Heart left ventricle (tissue), 13 donors: ENCODE results near the gene CBLL1.

ENCODE experiments used
- POLR2A ChIP-seq, 2 donors: fragments of 450-650 bp; IDR thresholded peaks; one replicate each; pipeline ENCODE4 v1.6.1; 2017; ENCODE audit warnings: antibody characterized with exemption in 2 of 2, mild to moderate bottlenecking in 2 of 2, moderate library complexity in 2 of 2
- TF ChIP-seq, protein P1 (sequence below), 12 donors: fragments of 200-600 bp; sonication (generic) in 4 of 12; IDR thresholded peaks; one replicate each; pipeline versions ENCODE4 v1.5.0 to v1.8.0; 2018 to 2022; ENCODE audit warnings: antibody characterized with exemption in 12 of 12, mild to moderate bottlenecking in 5 of 12
- donor health status: ischemic (EF 13 %, LVEDD 7.1; RV severe dilation, severe dysfunction).
- donor health status: DM: no; HTN: yes; CAD: no.
- donor health status: DM: no; HTN: no; CAD: no.
- donor health status: ischemic (EF 25% LVEDD 6.9; RV normal size, moderate dysfunction).
- donor health status: ischemic (EF 25% LVEDD 5.7; RV mildly dilated, moderate dysfunction).
- donor health status: ischemic (EF 35%, LVEDD 5.7; RV mildly dilated, moderate dysfunction).
- donor health status: nonischemic (EF 11% LVEDD 7.7; RV severe dilation, severe dysfunction).
- donor health status: DM: yes; HTN: yes; CAD: no.
- donor health status: PGD.
- donor health status: ischemic (EF 29% LVEDD 5.4; RV normal size, mild dysfunction).
- donor health status: nonischemic (EF 23%, LVEDD 6.1; RV moderate dilation, normal function).

DNA sequence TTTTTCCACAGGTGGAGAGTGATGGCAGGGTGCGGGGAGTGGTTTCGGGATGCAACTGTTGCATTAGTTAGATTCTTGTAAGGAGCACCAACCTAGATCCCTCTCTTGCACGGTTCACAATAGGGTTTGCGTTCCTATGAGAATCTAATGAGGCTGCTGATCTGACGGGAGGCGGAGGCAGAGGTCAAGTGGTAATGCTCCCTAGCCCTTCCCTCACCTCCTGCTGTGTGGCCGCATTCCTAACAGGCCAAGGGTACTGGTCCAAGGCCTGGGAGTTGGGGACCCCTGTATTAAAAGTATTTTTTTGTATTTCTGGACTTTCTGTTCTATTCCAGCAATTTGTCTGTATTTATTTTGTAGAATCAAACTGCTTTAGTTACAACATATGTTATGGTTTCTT lies 7.2 kb downstream of the CBLL1 start:
- TF ChIP-seq, protein P1, sequence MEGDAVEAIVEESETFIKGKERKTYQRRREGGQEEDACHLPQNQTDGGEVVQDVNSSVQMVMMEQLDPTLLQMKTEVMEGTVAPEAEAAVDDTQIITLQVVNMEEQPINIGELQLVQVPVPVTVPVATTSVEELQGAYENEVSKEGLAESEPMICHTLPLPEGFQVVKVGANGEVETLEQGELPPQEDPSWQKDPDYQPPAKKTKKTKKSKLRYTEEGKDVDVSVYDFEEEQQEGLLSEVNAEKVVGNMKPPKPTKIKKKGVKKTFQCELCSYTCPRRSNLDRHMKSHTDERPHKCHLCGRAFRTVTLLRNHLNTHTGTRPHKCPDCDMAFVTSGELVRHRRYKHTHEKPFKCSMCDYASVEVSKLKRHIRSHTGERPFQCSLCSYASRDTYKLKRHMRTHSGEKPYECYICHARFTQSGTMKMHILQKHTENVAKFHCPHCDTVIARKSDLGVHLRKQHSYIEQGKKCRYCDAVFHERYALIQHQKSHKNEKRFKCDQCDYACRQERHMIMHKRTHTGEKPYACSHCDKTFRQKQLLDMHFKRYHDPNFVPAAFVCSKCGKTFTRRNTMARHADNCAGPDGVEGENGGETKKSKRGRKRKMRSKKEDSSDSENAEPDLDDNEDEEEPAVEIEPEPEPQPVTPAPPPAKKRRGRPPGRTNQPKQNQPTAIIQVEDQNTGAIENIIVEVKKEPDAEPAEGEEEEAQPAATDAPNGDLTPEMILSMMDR (IDR thresholded peaks at IDR 0.05) = no peak
- no peak for TF ChIP-seq POLR2A (IDR thresholded peaks at IDR 0.05)
